Stimulated activated CD4-positive, alpha-beta T cell treated with anti-CD3 and anti-CD28 coated beads, Interleukin-12 subunit alpha, Interleukin-12 subunit beta, amount 100 ng/mL, for 4 hours (primary cell): ENCODE results near the gene SLC10A7.

Experiments used
- DNase-seq: peaks from one replicate; pipeline ENCODE4 v3.0.0-alpha.2; 2020

The SLC10A7 gene

DNA sequence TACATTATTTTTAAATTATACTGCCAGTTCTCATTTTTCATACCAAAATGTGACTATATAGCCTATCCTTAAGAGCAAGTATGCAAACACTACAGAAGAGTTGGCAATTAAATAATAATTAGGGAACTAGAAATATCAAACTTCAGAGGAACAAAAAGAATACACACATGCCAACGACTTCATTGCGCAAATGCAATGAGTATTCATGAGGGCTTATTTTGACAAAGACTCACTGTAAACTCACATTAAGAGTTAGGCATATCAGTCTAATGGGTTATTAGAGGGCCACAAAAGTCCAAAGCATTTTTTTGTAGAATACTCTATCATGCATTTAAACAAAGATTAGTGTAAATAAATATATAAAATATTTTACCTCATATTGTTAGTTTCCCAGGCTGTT, 31.6 kb downstream of the SLC10A7 start:
- DNase-seq: no peak

DNA sequence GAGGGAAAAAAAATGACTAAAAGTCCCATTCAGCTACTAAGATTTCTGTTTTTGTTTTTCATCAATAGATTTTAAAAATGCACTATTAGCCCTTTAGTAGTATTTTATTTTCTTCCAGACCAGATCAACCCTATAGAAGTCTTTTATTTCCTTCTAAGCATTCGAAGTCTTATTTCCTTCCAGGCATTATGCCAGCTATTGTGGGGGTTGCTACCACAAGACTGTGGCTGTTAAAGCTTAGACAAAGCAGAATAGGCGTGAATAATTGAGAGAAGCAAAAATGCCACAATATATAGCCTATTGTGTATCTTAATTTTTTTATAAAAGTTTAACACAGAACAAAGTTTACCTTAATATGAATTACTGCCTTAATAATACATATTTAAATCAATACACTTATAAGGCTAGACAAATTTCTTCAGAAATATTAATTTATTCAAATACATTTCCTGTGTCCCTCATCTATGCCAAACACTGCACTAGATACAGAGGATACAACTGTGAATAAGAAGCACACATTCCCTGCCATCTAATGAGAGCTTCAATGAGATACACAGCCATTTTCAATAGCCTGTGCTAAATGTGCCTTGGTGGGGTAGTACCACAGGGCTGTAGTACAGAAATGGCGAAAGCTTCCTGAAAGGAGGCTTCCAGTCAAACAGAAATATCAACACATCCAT, 33.1 kb downstream of the SLC10A7 start:
- no peak for DNase-seq

DNA sequence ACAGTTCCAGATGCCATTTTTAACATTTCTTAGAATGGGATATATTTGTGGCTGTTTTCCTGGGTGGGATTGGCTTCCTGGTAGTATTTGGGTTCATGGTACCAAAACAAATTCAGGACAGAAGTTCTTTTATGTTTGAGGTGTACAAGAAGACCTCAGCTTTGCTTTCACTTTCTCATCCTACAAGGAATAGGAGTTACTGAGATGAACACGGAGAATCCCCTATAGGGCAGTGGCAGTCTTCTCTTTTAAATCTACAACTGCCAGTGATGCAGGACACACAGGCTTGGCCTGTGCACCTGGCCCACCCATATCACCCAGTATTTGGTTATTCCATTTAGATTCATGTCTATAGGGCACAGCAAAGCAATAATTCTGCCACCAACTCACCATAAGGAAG, 35.2 kb downstream of the SLC10A7 start:
- DNase-seq: no peak

DNA sequence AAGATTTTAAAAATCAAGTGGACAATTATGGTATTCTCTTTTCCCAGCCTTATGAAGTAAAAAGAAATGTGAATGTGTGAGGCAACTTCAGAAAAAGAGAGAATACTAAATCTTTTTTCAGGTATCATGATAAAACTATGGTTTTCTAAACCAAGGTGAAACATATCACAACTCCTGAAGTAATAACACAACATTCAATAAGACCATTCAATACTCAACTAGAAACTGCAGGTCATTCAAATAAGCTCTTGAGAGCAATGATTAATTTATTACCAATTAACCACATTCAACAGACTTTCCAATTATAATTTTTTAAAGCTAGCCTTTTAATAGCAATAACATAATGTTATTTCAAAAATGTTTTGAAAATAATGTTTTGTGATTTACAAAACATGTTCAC, 35.8 kb downstream of the SLC10A7 start:
- no peak for DNase-seq

DNA sequence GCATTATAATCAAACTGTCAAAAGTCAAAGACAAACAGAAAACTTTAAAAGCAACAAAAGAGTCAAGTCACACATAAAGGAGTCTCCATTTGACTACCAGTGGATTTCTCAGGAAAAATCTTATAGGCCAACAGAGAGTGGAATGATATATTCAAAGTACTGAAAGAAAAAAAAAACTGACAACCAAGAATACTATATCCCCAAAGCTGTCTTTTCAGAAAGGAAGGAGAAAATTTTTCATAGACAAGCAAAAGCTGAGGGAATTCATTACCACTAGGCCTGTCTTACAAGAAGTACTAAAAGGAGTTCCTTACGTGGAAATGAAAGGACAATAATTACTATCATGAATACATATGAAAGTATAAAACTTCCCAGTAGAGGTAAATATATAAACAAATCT, 39.0 kb downstream of the SLC10A7 start:
- no peak for DNase-seq

DNA sequence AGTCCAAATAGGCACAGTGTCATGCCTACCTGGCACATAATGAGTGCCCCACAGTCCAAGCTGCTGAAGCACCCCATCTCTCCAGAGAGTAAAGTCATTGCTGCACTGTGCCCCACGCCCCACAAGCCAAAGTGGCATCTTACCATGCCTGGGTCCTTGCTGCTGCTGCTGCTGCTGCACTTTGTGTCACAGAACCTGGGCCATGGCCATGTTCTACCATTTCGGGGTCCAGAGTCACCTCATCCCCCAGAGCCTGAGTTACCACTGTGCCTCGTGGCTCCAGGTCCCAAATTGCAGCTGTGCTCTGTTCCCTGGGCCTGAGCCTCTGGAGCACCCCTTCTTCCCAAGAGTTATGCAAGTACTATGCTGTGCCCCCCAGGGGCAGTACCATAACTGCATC, 40.5 kb downstream of the SLC10A7 start:
- no peak for DNase-seq

DNA sequence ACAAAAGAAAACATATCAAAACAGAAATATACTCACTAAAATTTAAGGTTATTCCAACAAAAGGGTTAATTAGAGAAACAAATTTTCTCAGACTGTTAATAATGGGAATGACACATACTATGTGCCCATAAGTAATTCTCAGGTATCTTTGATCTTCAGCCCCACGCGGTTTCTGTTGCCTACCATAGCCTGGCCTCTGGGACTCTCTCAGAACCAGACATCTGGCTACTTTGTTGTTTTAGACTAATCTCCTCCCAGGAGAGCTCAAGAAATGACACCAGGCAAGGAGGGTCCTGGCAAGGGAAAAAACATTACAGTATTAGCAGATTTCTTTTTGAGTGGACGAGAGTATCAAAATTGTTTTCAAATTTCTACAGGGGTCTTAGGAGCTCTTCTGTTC, 43.7 kb downstream of the SLC10A7 start:
- DNase-seq: no peak

DNA sequence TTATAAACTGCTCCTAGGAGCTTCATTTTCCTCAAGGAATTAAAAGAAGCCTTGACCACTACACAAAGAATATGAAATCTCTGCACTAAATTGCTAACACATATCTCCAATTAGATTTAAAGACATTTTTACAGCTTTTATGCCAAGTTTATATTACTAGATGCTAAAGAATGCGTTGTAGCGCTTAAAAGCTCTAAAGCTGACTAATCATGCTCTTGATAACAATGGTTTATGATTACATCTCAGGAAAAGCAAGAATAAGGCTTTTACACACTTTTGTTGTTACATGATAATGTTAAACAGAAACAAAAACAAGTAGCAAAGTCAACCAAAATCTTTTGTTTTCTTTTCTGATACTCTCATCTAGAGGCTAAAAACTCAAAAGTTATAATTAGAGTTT, 44.7 kb downstream of the SLC10A7 start:
- no peak for DNase-seq

DNA sequence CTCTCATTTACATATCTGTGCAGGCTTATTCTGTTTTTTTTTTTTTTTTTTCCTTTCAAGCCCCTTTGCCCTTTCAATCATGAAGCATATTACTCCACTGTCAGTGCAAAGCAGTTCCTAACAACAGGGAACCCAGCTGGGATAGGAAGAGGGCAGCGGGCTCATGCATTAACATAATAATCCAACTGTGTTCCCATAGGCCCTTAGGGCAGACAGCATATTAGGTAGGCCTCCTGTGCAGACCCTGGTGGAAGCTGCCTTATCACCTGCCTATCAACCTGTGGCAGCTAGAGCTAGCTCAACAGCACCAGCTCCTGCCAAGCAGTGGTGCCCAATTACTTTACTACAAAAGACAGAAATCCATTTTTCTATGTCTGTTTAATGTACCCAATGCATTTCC, 49.3 kb downstream of the SLC10A7 start:
- DNase-seq: no peak

DNA sequence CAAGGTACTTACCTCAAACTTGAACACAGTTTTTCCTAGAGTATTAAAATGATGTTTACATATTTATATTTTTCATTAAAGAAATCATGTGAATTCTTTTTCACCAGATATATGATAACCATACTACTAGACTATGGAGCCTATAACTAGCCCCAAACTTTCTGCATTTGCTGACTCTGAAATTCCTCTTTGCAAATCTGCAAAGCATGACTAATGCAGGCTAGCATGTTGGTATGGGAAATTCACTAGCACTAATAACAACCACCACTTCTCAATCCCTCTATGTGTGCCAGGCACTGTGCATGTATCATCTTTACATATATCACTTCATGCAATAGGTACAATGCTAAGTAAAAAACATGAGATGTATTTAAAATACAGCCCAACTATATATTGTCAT, 51.1 kb downstream of the SLC10A7 start:
- no peak for DNase-seq

DNA sequence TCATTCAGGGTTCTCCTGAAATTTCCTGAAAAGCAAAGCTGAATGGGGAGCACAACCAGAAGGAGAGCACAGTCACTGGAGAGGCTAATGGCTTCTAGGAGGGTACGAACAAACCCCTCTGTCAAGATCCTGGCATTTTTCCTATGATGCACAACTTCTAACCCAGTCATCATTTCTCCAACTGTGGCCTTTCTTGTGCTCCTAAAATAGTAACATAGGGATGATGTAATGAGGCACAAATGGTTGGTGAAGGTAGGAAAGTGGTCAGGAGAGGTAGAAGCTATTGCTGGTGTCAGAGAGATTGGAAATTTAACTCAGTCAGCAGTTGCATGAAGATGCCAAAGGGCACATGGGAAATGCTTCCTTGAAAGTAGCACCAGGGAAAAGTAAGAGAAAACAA, 52.7 kb downstream of the SLC10A7 start:
- no peak for DNase-seq

DNA sequence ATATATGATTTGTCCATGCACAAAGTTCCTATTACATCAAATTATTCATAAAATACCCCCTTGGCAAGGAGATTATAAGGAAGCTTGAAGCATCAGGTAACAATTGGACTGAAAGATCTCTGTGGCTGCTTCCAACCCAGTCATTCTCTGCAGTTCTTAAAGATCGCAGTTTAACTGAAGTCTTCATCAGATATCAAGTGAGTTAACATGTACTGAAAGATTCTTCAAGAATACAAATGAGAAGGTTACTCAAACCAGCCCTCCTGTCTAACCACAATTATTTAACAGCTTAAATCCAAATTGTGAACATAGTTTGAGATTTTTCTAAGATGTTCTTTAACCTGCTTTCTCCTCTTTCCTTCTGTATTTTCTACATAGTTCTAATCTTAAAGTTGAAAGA, 56.1 kb downstream of the SLC10A7 start:
- DNase-seq: no peak

DNA sequence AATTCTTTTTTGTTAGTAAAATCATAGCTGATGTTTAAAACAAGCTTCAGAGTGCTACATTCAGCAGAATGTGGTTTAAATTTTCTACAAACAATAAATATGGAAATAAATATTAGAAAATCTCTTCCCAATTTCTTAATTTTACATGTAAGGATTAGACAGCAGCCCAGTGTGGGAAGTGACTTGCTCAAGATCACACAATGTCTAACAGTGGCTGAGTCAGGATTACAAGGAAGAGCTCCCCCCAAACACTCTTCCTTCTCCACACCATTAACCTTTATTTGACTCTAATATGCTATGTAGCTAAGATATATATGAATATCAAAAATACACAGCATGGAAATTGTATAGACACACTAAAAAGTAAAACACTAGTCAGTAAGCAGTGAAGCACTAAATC, 59.5 kb downstream of the SLC10A7 start:
- no peak for DNase-seq

DNA sequence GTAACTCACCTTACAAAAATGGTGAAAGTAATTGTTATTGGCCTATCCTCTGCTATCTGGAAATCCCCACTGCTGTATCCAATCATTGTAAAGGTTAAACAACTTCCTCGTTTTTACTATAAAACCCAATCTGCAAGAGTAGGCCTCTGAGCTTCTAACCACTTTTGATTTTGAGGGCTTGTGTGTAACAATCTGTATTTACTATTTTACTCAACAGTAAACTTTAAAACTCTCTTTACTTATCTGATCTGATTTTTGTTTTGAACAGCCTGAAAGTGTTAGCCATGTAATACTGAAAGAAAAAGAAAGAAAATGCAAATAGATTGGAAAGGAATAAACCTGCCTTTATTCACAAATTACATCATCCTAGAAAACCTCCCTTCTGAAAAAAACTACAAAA, 63.1 kb downstream of the SLC10A7 start:
- no peak for DNase-seq

DNA sequence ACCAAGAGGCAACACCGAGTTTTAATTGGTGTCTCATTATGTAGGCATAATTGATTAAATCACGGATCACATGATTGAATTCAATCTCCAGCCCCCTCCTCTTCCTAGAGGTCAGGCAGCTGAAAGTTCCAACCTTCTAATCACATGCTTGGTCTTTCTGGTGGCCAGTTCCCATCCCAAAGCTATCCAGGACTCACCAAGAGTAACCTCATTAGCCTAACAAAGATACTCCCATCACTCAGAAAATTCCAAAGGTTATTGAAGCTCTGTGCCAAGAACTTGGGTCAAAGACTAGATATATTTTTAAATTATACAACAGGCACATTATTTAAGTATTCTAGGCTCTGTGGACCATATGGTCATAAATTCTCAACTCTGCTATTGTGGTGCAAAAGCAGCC, 65.1 kb downstream of the SLC10A7 start:
- no peak for DNase-seq

DNA sequence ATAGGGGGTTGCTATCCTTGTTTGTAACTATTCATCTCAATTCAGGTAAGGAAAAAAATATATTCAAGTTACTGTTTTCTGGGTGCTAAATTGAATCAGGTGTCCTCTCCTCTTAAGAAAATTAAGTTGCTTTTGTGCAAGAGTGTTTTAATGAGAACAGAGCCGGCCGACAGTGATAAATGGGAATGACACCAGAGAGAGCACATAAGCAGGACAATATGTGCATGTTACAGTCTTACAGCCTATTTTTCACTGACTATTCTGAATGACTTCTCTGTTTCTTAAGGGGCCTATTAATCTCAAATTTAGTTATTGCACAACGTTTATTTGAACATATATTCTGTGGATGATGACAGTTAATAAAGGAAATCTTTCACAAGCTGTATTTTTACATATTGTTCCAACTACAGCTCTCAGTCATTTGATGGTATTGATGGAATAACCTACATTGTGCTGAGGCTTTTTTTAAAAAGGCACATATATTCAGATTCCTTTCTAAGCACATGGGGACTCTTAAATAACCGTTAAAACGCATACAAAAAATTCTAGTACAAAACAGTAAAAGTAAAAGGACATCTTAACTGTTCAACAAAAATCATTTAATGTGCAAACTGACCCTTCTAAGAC, 68.4 kb downstream of the SLC10A7 start:
- DNase-seq: no peak

DNA sequence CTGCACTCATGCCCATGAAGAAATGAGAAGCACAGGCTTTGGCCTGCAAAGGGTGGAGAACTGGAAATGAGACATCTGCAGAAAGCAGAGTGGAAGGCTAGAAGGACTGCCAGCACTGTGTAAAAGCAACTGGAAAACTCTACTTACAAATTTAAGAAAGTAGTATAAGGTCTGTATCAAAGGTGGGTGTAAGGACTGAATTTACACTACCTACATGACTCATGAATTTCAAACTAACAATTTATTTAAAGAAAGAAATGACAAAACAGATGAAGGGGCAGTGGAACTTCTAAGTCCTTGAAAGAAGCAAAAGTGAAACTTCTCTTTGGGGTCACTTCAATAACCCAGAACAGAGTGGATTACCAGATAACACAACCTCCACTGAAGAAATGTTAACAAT, 71.2 kb downstream of the SLC10A7 start:
- no peak for DNase-seq

DNA sequence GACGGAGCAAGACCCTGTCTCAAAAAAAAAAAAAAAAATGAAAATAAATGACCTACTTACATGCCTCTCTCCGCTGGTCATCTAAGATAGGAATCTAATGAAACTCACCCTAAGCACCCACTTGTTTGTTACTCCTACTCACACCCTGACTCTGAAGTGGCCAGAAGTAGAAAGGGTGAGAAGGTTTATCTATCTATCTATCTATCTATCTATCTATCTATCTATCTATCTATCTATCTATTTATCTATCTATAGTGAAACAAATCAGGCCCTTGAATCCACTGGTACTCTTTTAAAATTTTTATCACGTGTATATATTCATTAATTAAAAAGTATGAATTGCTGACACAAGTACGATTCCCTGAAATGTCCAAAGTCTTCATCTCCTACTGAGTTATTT, 75.2 kb downstream of the SLC10A7 start:
- DNase-seq: no peak

DNA sequence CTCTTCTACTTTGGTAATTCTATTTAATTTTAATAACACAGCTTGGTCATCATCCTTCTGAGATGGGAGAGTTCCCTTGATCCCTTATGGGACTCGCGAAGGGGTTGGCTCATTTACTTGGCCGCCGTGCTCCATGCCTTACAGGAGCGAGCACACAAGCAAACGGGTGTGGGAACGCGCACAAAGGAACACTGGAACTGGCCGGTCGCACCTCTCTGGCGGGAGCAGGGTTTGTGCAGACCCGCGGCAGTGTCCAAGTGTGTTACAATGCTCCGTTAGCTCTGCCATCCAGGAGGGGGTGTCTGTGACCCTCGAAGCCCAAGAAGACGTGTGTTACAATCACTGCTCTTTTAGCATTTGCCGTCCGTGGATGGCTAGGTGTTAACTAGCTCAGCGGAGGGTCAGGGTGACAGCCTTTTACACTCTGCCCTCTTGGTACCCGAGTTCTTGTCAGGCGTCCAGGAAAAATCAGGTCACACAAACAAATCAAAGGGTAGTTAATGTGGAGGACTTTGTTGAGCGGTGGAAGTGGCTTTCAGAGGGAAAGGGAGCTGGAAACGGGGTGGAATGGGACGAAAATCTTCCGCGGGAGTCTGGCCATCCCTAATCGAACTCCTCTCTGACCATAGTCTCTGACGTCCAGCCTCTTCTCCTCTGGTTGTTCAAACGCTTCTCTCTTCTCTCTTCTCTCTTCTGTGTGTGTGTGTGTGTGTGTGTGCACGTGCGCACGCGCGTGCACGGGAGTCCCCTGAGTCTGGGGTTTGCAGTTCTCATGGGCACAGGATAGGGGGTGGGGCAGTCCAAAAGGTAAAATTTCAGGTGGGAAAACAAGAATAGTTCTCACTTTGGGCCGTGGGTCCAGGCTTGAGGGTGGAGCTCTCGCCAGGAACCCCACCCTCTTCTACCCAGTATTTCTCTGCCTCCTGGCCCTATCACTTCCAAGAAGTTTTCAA, 76.3 kb downstream of the SLC10A7 start:
- DNase-seq: no peak

DNA sequence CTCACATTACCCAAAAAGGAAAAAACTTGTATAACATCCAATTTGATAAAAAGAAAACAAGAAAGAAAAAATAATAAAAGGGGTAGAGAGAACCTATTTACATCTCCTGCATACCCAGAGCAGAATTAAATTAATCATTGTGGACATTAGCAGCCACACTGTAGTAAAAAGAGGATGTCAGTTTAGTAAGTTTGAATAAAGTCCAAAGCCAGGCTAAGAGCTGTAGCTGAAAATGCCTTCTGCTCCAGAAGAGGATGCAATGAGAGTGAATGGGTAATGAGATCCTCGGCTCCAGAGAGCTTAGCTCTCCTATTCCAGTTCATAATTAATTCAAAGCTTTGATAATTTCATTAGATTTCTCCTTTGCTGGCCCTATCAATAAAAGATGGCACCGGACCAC, 78.2 kb downstream of the SLC10A7 start:
- no peak for DNase-seq

DNA sequence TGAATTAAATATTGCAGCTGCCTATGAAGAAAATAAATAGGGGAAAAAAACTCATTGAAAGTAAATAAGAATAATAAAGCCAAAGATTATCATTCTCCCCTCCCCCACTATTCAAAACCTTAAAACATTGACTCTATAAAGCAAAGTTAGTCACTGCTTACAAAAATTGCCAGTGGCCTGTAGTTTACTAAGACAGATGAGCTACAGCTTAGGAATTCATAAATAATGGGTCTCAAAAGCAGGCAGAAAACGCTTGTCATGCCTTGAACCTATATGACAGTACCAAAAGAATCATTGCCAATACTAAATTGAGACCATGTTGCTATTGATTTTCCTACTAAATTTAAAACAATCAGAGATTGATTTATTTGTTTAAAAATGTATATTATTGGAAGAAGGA, 78.9 kb downstream of the SLC10A7 start:
- DNase-seq: no peak

DNA sequence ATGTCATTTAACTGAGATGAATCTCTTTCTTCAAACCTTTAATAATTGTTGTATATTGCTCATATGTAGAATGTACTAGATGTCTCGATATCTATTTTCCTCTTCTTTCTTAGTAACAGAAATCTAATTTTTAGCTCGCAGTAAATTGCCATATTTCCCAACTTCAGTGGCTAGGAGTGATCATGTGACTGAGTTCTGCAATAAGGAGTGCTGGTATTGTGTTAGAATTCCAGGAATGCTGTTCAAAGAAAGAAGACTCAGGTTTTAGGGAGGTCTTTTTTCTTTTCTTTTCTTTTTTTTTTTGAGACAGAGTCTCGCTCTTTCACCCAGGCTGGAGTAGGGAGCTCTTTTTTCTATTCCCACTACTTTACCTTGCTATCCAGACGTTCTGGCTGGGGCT, 81.7 kb downstream of the SLC10A7 start:
- no peak for DNase-seq

DNA sequence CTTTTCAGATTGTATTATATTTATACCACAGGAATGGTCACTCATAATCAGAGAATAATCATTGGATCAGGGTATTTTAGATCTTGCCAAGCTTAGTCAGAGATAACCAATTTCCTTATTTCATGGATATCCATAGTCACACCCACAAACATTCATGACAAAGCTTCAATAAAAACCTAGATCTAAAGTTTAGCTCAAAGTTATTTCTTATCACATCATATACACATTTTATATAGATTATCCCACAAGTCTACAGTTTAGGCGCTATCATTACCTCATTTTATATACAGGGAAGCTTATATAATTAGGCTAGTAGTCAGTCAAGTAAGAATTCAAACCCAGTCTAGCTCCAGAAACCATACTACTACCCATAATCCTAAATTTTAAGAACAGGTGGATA, 82.3 kb downstream of the SLC10A7 start:
- no peak for DNase-seq

DNA sequence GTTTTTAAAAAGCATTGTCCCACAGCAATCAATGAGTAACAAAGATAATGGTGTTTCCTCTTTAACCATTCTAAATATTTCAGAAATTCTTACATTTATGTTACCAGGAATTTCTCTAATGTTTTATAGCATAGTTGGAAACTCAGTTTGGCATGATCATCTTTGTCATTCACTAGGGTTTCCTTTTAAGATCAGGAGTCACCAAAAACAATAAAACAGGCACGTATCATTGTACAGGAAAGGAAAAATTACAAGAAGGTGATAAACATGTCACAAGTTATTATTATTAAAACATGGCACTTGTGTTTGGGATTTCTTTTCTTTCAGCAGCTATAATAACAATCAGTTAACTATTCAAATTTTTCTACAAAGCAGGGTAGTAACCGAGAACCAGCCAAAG, 84.0 kb downstream of the SLC10A7 start:
- no peak for DNase-seq
